Tibial nerve (tissue), 4 donors: ENCODE measurements around the gene MRPS27.

ENCODE experiments used
- CTCF ChIP-seq, 5 experiments: fragments of 200-600 bp in 3 of 5; fragments of 450-650 bp in 2 of 5; sonication (generic) in 3 of 5; IDR thresholded peaks; one replicate each; pipeline ENCODE4 v1.5.1; 2016 to 2019; ENCODE audit warnings: antibody characterized with exemption in 5 of 5, mild to moderate bottlenecking in 3 of 5, moderate library complexity in 2 of 5
- EP300 ChIP-seq, 2 donors: sonication (generic); formaldehyde crosslinking; IDR thresholded peaks; one replicate each; pipeline ENCODE4 v1.6.1; 2017; ENCODE audit warnings: antibody characterized with exemption in 2 of 2, mild to moderate bottlenecking in 1 of 2
- POLR2A ChIP-seq, 2 donors: fragments of 450-650 bp; IDR thresholded peaks; one replicate each; pipeline ENCODE4 v1.6.1; 2017; ENCODE audit warnings: antibody characterized with exemption in 2 of 2, mild to moderate bottlenecking in 2 of 2, moderate library complexity in 2 of 2

GRCh38 chr5:72252574-72253155 lies 67.4 kb downstream of the MRPS27 start:
- TF ChIP-seq CTCF (IDR thresholded peaks at IDR 0.05) (no peak), POLR2A (IDR thresholded peaks at IDR 0.05) (no peak), EP300 (IDR thresholded peaks at IDR 0.05) (no peak)
